Stimulated activated effector memory CD8-positive, alpha-beta T cell treated with anti-CD3 and anti-CD28 coated beads, Interleukin-12 subunit alpha, Interleukin-12 subunit beta, amount 100 ng/mL, for 72 hours (primary cell): ENCODE results near the gene CPNE7.

Experiments
- ATAC-seq: fragments of 150-1000 bp; cut with Tn5 transposase; 2 replicates; pipeline ENCODE4 v1.10.0; 2021
- DNase-seq, 2 donors: peaks; one replicate each; pipeline ENCODE4 v3.0.0; 2021 to 2022; ENCODE audit warnings: low spot score in 2 of 2
- H3K27ac Mint-ChIP-seq: one replicate; pipeline ENCODE4 v1.8.0; 2022; ENCODE audit warnings: mild to moderate bottlenecking, mixed read lengths
- H3K36me3 Mint-ChIP-seq: one replicate; pipeline ENCODE4 v1.8.0; 2022; ENCODE audit warnings: mild to moderate bottlenecking, mixed read lengths
- H3K4me1 Mint-ChIP-seq: one replicate; pipeline ENCODE4 v1.8.0; 2022; ENCODE audit warnings: mixed read lengths
- H3K4me3 Mint-ChIP-seq: one replicate; pipeline ENCODE4 v1.8.0; 2022; ENCODE audit warnings: mild to moderate bottlenecking, mixed read lengths
- H3K9me3 Mint-ChIP-seq: one replicate; pipeline ENCODE4 v1.8.0; 2022; ENCODE audit warnings: mixed read lengths

CPNE7 gene

GRCh38 chr16:89557690-89558490, 17.7 kb upstream of the CPNE7 start:
- no peak for DNase-seq
- Mint-ChIP-seq H3K36me3 (peaks cover 51% of the 10 kb centered on the region), H3K4me3 (no peak overlapping the region), H3K9me3 (no peaks in the 10 kb centered on the region), H3K27ac (no peak overlapping the region), H3K4me1 (peaks cover 27% of the 10 kb centered on the region)
- ATAC-seq: no peak

GRCh38 chr16:89560378-89561141, 15.0 kb upstream of the CPNE7 start, which contains the start of gene RPL13:
Gene RPL13 (plus strand): TSS chr16:89560682. CDS start chr16:89560960, 278 bp downstream.
- H3K4me1 Mint-ChIP-seq: peaks cover 47% of the 10 kb centered on the region
- DNase-seq: peak; percentile 80 to 95

GRCh38 chr16:89561142-89561883, 14.2 kb upstream of the CPNE7 start:
- Mint-ChIP-seq H3K27ac (peak overlapping the region; percentile 96), H3K9me3 (no peaks in the 10 kb centered on the region), H3K4me1 (peaks cover 55% of the 10 kb centered on the region), H3K4me3 (peak overlapping the region; percentile 96), H3K36me3 (peaks cover 65% of the 10 kb centered on the region)
- ATAC-seq: no peak
- no peak for DNase-seq

More at GRCh38 chr16:89560378-89561141, 15.0 kb upstream of the CPNE7 start, which contains the start of gene RPL13:
- H3K36me3 Mint-ChIP-seq: peaks cover 65% of the 10 kb centered on the region
- no peaks in the 10 kb centered on the region for H3K9me3 Mint-ChIP-seq
- peak; percentile 93 for ATAC-seq
- H3K4me3 Mint-ChIP-seq: peak within 1 kb of the TSS; percentile 96
- peak within 1 kb of the TSS; percentile 96 for H3K27ac Mint-ChIP-seq

- H3K36me3 Mint-ChIP-seq: peaks cover 65% of the 10 kb centered on the region
- no peak for ATAC-seq
- DNase-seq: no peak
- no peaks in the 10 kb centered on the region for H3K9me3 Mint-ChIP-seq
- H3K27ac Mint-ChIP-seq: peak overlapping the region; percentile 96
- peak overlapping the region; percentile 96 for H3K4me3 Mint-ChIP-seq
- peaks cover 57% of the 10 kb centered on the region for H3K4me1 Mint-ChIP-seq
Observed at GRCh38 chr16:89561884-89562599, 13.5 kb upstream of the CPNE7 start.

GRCh38 chr16:89562939-89563338, 12.6 kb upstream of the CPNE7 start:
- H3K36me3 Mint-ChIP-seq: peaks cover 65% of the 10 kb centered on the region
- H3K9me3 Mint-ChIP-seq: no peaks in the 10 kb centered on the region
- ATAC-seq (no peak), DNase-seq (no peak)
- peak overlapping the region; percentile 96 for H3K27ac Mint-ChIP-seq
- H3K4me3 Mint-ChIP-seq: peak overlapping the region; percentile 96
- H3K4me1 Mint-ChIP-seq: peaks cover 50% of the 10 kb centered on the region

- H3K4me1 Mint-ChIP-seq: peaks cover 50% of the 10 kb centered on the region
- no peak for DNase-seq
- no peaks in the 10 kb centered on the region for H3K9me3 Mint-ChIP-seq
- peak overlapping the region; percentile 96 for H3K4me3 Mint-ChIP-seq
- peak overlapping the region; percentile 61 for H3K27ac Mint-ChIP-seq
- H3K36me3 Mint-ChIP-seq: peaks cover 65% of the 10 kb centered on the region
- no peak for ATAC-seq
Observed at GRCh38 chr16:89563639-89564392, 11.7 kb upstream of the CPNE7 start.

- peak overlapping the region; percentile 96 for H3K4me3 Mint-ChIP-seq
- no peak for ATAC-seq
- DNase-seq: no peak
- peak overlapping the region; percentile 61 for H3K27ac Mint-ChIP-seq
- H3K9me3 Mint-ChIP-seq: no peaks in the 10 kb centered on the region
- peaks cover 65% of the 10 kb centered on the region for H3K36me3 Mint-ChIP-seq
- peaks cover 46% of the 10 kb centered on the region for H3K4me1 Mint-ChIP-seq
Observed at GRCh38 chr16:89564476-89565255, 10.9 kb upstream of the CPNE7 start.

GRCh38 chr16:89565256-89565505, 10.4 kb upstream of the CPNE7 start:
- Mint-ChIP-seq H3K27ac (peak overlapping the region; percentile 61), H3K9me3 (no peaks in the 10 kb centered on the region), H3K36me3 (peaks cover 60% of the 10 kb centered on the region), H3K4me3 (peak overlapping the region; percentile 96), H3K4me1 (peaks cover 43% of the 10 kb centered on the region)
- ATAC-seq (no peak), DNase-seq (no peak)

- Mint-ChIP-seq H3K27ac (peak overlapping the region; percentile 61), H3K4me3 (peak overlapping the region; percentile 96), H3K9me3 (no peaks in the 10 kb centered on the region), H3K36me3 (peaks cover 55% of the 10 kb centered on the region), H3K4me1 (peaks cover 43% of the 10 kb centered on the region)
- peak; percentile 55 to 85 for DNase-seq
- ATAC-seq: peak; percentile 47
Observed at GRCh38 chr16:89565506-89566372, 9.8 kb upstream of the CPNE7 start.

- peaks cover 38% of the 10 kb centered on the region for H3K4me1 Mint-ChIP-seq
- no peak for DNase-seq
- H3K9me3 Mint-ChIP-seq: no peaks in the 10 kb centered on the region
- peak overlapping the region; percentile 26 for H3K27ac Mint-ChIP-seq
- no peak for ATAC-seq
- H3K36me3 Mint-ChIP-seq: peaks cover 33% of the 10 kb centered on the region
- no peak overlapping the region for H3K4me3 Mint-ChIP-seq
Observed at GRCh38 chr16:89567656-89568594, 7.6 kb upstream of the CPNE7 start.

- Mint-ChIP-seq H3K4me3 (no peak overlapping the region), H3K27ac (peak overlapping the region; percentile 37), H3K36me3 (peaks cover 15% of the 10 kb centered on the region), H3K9me3 (no peaks in the 10 kb centered on the region), H3K4me1 (peaks cover 27% of the 10 kb centered on the region)
- DNase-seq: no peak
- no peak for ATAC-seq
Observed at GRCh38 chr16:89569506-89570341, 5.8 kb upstream of the CPNE7 start.
